Measurements from ENCODE around the gene COL18A1.
A peak's percentile ranks its signal among the peaks of the same experiment; 100 is the strongest.

COL18A1 gene

GRCh38 chr21:45470773-45471524, 66.0 kb downstream of the COL18A1 start:
- DNase-seq, result no peak

GRCh38 chr21:45471525-45472221, 66.7 kb downstream of the COL18A1 start:
- DNase-seq, result no peak

- no peak for DNase-seq
These were observed 67.7 kb downstream of the COL18A1 start for GRCh38 chr21:45472445-45473365.

- no peak for DNase-seq
These were observed 68.7 kb downstream of the COL18A1 start for GRCh38 chr21:45473496-45474322.

GRCh38 chr21:45474323-45474950, 69.5 kb downstream of the COL18A1 start:
- no peak for DNase-seq

- DNase-seq, result no peak
These were observed 70.2 kb downstream of the COL18A1 start for GRCh38 chr21:45475004-45475685.

GRCh38 chr21:45475797-45476570, 71.0 kb downstream of the COL18A1 start:
- no peak for DNase-seq

GRCh38 chr21:45476582-45476981, 71.6 kb downstream of the COL18A1 start:
- no peak for DNase-seq

- DNase-seq, result no peak
These were observed 72.5 kb downstream of the COL18A1 start for GRCh38 chr21:45477176-45478114.

- DNase-seq, result peak; percentile 53
These were observed 73.3 kb downstream of the COL18A1 start for GRCh38 chr21:45478115-45478801.

GRCh38 chr21:45478816-45479669, 74.1 kb downstream of the COL18A1 start:
- no peak for DNase-seq

GRCh38 chr21:45479691-45480675, 75.0 kb downstream of the COL18A1 start:
- DNase-seq, result no peak

- no peak for DNase-seq
These were observed 75.9 kb downstream of the COL18A1 start for GRCh38 chr21:45480701-45481500.

GRCh38 chr21:45481566-45481965, 76.6 kb downstream of the COL18A1 start:
- no peak for DNase-seq

Measured in NCI-H1417 treated with DMSO at 0.1 percent for 48 hours (cell line).